Hepatocyte (in vitro differentiated cells): ENCODE data around the gene ANKRD39. TPM values are rescaled to one million over a fixed set of nuclear protein-coding genes. Genes with fewer than 3 reads are reported as not detected.

Experiments
- DNase-seq: peaks from one replicate; pipeline ENCODE4 v3.0.0-alpha.2; 2016; ENCODE audit warnings: low spot score
- H2AFZ ChIP-seq: fragments of 200-600 bp; sonication (generic); 2 replicates; pipeline ENCODE4 v1.6.0; 2016; ENCODE audit warnings: antibody characterized with exemption, mild to moderate bottlenecking
- H3K27ac ChIP-seq: fragments of 200-600 bp; sonication (generic); 2 replicates; pipeline ENCODE4 v1.5.1; 2016; ENCODE audit warnings: mild to moderate bottlenecking
- H3K27me3 ChIP-seq: fragments of 200-600 bp; sonication (generic); 2 replicates; pipeline ENCODE4 v1.6.1; 2016
- H3K36me3 ChIP-seq: fragments of 200-600 bp; sonication (generic); replicated peaks from 2 replicates; pipeline ENCODE4 v1.5.1; 2016; ENCODE audit warnings: low read depth; ENCODE audit not compliant: insufficient read depth
- H3K4me1 ChIP-seq: fragments of 200-600 bp; sonication (generic); 2 replicates; pipeline ENCODE4 v1.5.1; 2016; ENCODE audit warnings: mild to moderate bottlenecking, moderate library complexity; ENCODE audit not compliant: insufficient read depth
- H3K4me2 ChIP-seq: fragments of 200-600 bp; sonication (generic); 2 replicates; pipeline ENCODE4 v1.6.0; 2016
- H3K4me3 ChIP-seq: fragments of 200-600 bp; sonication (generic); 2 replicates; pipeline ENCODE4 v1.5.1; 2016; ENCODE audit warnings: mild to moderate bottlenecking
- H3K79me2 ChIP-seq: fragments of 200-600 bp; sonication (generic); 2 replicates; pipeline ENCODE4 v1.6.0; 2017; ENCODE audit warnings: mild to moderate bottlenecking
- H3K9me2 ChIP-seq: fragments of 200-600 bp; sonication (generic); replicated peaks from 2 replicates; pipeline ENCODE4 v1.6.0; 2017; ENCODE audit warnings: mild to moderate bottlenecking; ENCODE audit not compliant: insufficient read depth
- H3K9me3 ChIP-seq: fragments of 200-600 bp; sonication (generic); 2 replicates; pipeline ENCODE4 v1.5.1; 2016; ENCODE audit warnings: low read depth, mild to moderate bottlenecking
- H4K20me1 ChIP-seq: fragments of 200-600 bp; sonication (generic); 2 replicates; pipeline ENCODE4 v1.6.0; 2016; ENCODE audit warnings: mild to moderate bottlenecking; ENCODE audit not compliant: insufficient read depth, poor library complexity, severe bottlenecking
- CTCF ChIP-seq: fragments of 200-600 bp; sonication (generic); IDR thresholded peaks from 2 replicates; pipeline ENCODE4 v1.5.1; 2016; ENCODE audit warnings: antibody characterized with exemption, mild to moderate bottlenecking; ENCODE audit not compliant: poor library complexity
- EZH2 ChIP-seq: fragments of 200-600 bp; sonication (generic); IDR thresholded peaks from 2 replicates; pipeline ENCODE4 v1.6.1; 2016; ENCODE audit warnings: antibody characterized with exemption, mild to moderate bottlenecking, borderline replicate concordance
- EZH2phosphoT487 ChIP-seq: fragments of 200-600 bp; sonication (generic); IDR thresholded peaks from one replicate; pipeline ENCODE4 v1.6.1; 2018; ENCODE audit warnings: antibody characterized with exemption, mild to moderate bottlenecking, low read depth, moderate library complexity; ENCODE audit not compliant: unreplicated experiment, severe bottlenecking
- WGBS: methylation state at CpG from one replicate; pipeline ENCODE4 v1.1.6; 2016; ENCODE audit warnings: low lambda C conversion rate; ENCODE audit errors: missing lambda C conversion rate; 5-methylcytosine and 5-hydroxymethylcytosine counted together
- polyA plus RNA-seq: library from polyadenylated mRNA; unstranded; fragments of >200 nt; fragmentation: Nextera tagmentation; extraction: Ambion mirVana; gene quantifications from 2 replicates; pipeline ENCODE4 v1.2.1, GENCODE V29; 2016
- total RNA-seq: library from RNA; depleted of rRNA; stranded (reverse); fragments of >200 nt; gene quantifications from 2 replicates; pipeline ENCODE4 v1.2.3, GENCODE V29; 2014

Gene ANKRD39
- total and polyA plus RNA-seq, 2 experiments from 2014 or later = 13.6 to 25.6 TPM

- Histone ChIP-seq H3K27me3 (no peaks in the 10 kb centered on the region), H3K9me3 (no peaks in the 10 kb centered on the region), H3K4me1 (peaks cover 44% of the 10 kb centered on the region), H3K4me2 (no peak overlapping the region), H3K79me2 (no peaks in the 10 kb centered on the region), H3K27ac (peak overlapping the region; percentile 51), H3K36me3 (no peaks in the 10 kb centered on the region), H3K4me3 (no peak overlapping the region), H3K9me2 (no peaks in the 10 kb centered on the region), H2AFZ (no peak overlapping the region), H4K20me1 (no peaks in the 10 kb centered on the region)
- WGBS = 76% methylated on average over 18 of the region's 18 CpGs
- no peak for TF ChIP-seq EZH2phosphoT487
- no peak for TF ChIP-seq CTCF
- no peak for TF ChIP-seq EZH2
- peak; percentile 60 for DNase-seq
These were observed 38.2 kb upstream of the ANKRD39 start for GRCh38 chr2:96895746-96896651.

GRCh38 chr2:96895032-96895745 lies 37.4 kb upstream of the ANKRD39 start:
- no peaks in the 10 kb centered on the region for H3K9me2 ChIP-seq
- H3K4me3 ChIP-seq = no peak overlapping the region
- DNase-seq = no peak
- H3K4me2 ChIP-seq = no peak overlapping the region
- TF ChIP-seq EZH2phosphoT487 = no peak
- no peak for TF ChIP-seq EZH2
- no peak for TF ChIP-seq CTCF
- H4K20me1 ChIP-seq = no peaks in the 10 kb centered on the region
- no peak overlapping the region for H2AFZ ChIP-seq
- H3K9me3 ChIP-seq = no peaks in the 10 kb centered on the region
- H3K27ac ChIP-seq = peak overlapping the region; percentile 51
- H3K4me1 ChIP-seq = peaks cover 46% of the 10 kb centered on the region
- H3K27me3 ChIP-seq = no peaks in the 10 kb centered on the region
- H3K79me2 ChIP-seq = no peaks in the 10 kb centered on the region
- WGBS = 76% methylated on average over 10 of the region's 10 CpGs
- no peaks in the 10 kb centered on the region for H3K36me3 ChIP-seq

GRCh38 chr2:96894151-96894531 lies 36.3 kb upstream of the ANKRD39 start:
- DNase-seq = no peak
- H3K27ac ChIP-seq = no peak overlapping the region
- H3K9me3 ChIP-seq = no peaks in the 10 kb centered on the region
- H3K27me3 ChIP-seq = no peaks in the 10 kb centered on the region
- no peaks in the 10 kb centered on the region for H4K20me1 ChIP-seq
- peaks cover 46% of the 10 kb centered on the region for H3K4me1 ChIP-seq
- no peak overlapping the region for H3K4me2 ChIP-seq
- no peaks in the 10 kb centered on the region for H3K36me3 ChIP-seq
- no peak overlapping the region for H2AFZ ChIP-seq
- no peaks in the 10 kb centered on the region for H3K79me2 ChIP-seq
- H3K9me2 ChIP-seq = no peaks in the 10 kb centered on the region
- H3K4me3 ChIP-seq = no peak overlapping the region
- TF ChIP-seq EZH2phosphoT487 (no peak), CTCF (no peak), EZH2 (no peak)
- 86% methylated on average over 1 of the region's 3 CpGs for WGBS
